Tibial nerve (tissue), 4 donors: ENCODE measurements around the gene LTBP1. TPM values are rescaled to one million over a fixed set of nuclear protein-coding genes. Genes with fewer than 3 reads are reported as not detected.

Experiments used
- DNase-seq, 2 donors: peaks; one replicate each; pipeline ENCODE4 v3.0.0-alpha.2; 2019; ENCODE audit warnings: low spot score in 2 of 2
- H3K27ac ChIP-seq, 4 donors: fragments of 200-600 bp; sonication (generic) in 3 of 4; one replicate each; pipeline ENCODE4 v1.5.1; 2017 to 2019; ENCODE audit warnings: mild to moderate bottlenecking in 1 of 4
- H3K27me3 ChIP-seq, 2 donors: fragments of 200-600 bp; sonication (generic) in 1 of 2; one replicate each; pipeline versions ENCODE4 v1.5.1 to v1.6.0; 2017 to 2019
- H3K36me3 ChIP-seq, 3 donors: fragments of 200-600 bp; sonication (generic); one replicate each; pipeline ENCODE4 v1.5.1; 2018 to 2019
- H3K4me1 ChIP-seq, 4 donors: fragments of 200-600 bp; sonication (generic) in 3 of 4; one replicate each; pipeline ENCODE4 v1.5.1; 2017 to 2019
- H3K4me3 ChIP-seq, 4 donors: fragments of 200-600 bp; sonication (generic) in 3 of 4; one replicate each; pipeline ENCODE4 v1.5.1; 2017 to 2019; ENCODE audit warnings: mild to moderate bottlenecking in 1 of 4, moderate library complexity in 1 of 4
- H3K9me3 ChIP-seq, 4 donors: fragments of 200-600 bp; sonication (generic) in 3 of 4; one replicate each; pipeline ENCODE4 v1.5.1; 2017 to 2019
- EP300 ChIP-seq, 2 donors: sonication (generic); formaldehyde crosslinking; IDR thresholded peaks; one replicate each; pipeline ENCODE4 v1.6.1; 2017; ENCODE audit warnings: antibody characterized with exemption in 2 of 2, mild to moderate bottlenecking in 1 of 2
- POLR2A ChIP-seq, 2 donors: fragments of 450-650 bp; IDR thresholded peaks; one replicate each; pipeline ENCODE4 v1.6.1; 2017; ENCODE audit warnings: antibody characterized with exemption in 2 of 2, mild to moderate bottlenecking in 2 of 2, moderate library complexity in 2 of 2
- WGBS, 2 donors: methylation state at CpG; one replicate each; pipeline ENCODE4 v1.1.5; 2018; 5-methylcytosine and 5-hydroxymethylcytosine counted together
- total RNA-seq, 4 donors: library from RNA; depleted of rRNA; stranded (reverse); fragments of >200 nt; gene quantifications; one replicate each; pipeline ENCODE4 v1.1.0, GENCODE V29; 2016
- TF ChIP-seq, protein P1 (sequence below), 5 experiments: fragments of 200-600 bp in 3 of 5; fragments of 450-650 bp in 2 of 5; sonication (generic) in 3 of 5; IDR thresholded peaks; one replicate each; pipeline ENCODE4 v1.5.1; 2016 to 2019; ENCODE audit warnings: antibody characterized with exemption in 5 of 5, mild to moderate bottlenecking in 3 of 5, moderate library complexity in 2 of 5

Gene LTBP1
- total RNA-seq, 4 donors from 2014 or later, result 29.4 to 89.8 (median 50.6) TPM

DNA sequence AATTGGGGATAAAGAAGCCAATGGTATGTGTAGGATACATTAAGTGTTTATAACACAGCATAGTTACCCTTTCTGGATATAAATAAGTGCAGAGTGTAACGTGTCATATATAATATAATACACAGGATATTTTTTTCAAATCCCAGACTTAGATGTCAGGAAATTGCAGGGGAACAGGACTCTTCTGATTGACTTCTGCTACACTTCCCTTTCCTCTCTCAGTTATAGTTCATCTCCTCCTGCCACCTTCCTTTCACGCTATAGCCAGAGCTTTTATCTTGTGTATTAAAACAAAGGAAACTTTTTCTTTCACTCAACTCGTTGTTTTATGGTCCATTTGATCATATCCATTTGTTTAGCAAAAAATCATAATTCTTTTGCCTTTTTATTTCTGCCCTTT is 371.7 kb downstream of the LTBP1 start:
- H3K36me3 ChIP-seq, result peaks cover 0 to 8% (median 0%) of the 10 kb centered on the region in 3 donors
- WGBS, 2 donors, result 76% methylated on average over 3 of the region's 3 CpGs
- TF ChIP-seq EP300 (IDR thresholded peaks at IDR 0.05), result no peak
- TF ChIP-seq, protein P1, sequence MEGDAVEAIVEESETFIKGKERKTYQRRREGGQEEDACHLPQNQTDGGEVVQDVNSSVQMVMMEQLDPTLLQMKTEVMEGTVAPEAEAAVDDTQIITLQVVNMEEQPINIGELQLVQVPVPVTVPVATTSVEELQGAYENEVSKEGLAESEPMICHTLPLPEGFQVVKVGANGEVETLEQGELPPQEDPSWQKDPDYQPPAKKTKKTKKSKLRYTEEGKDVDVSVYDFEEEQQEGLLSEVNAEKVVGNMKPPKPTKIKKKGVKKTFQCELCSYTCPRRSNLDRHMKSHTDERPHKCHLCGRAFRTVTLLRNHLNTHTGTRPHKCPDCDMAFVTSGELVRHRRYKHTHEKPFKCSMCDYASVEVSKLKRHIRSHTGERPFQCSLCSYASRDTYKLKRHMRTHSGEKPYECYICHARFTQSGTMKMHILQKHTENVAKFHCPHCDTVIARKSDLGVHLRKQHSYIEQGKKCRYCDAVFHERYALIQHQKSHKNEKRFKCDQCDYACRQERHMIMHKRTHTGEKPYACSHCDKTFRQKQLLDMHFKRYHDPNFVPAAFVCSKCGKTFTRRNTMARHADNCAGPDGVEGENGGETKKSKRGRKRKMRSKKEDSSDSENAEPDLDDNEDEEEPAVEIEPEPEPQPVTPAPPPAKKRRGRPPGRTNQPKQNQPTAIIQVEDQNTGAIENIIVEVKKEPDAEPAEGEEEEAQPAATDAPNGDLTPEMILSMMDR (IDR thresholded peaks at IDR 0.05), result no peak
- TF ChIP-seq POLR2A (IDR thresholded peaks at IDR 0.05), result no peak
- no peaks in the 10 kb centered on the region for H3K27me3 ChIP-seq
- no peak overlapping the region for H3K4me3 ChIP-seq
- H3K27ac ChIP-seq, result no peak overlapping the region
- H3K9me3 ChIP-seq, result no peaks in the 10 kb centered on the region
- no peak for DNase-seq
- H3K4me1 ChIP-seq, result peaks cover 0 to 38% (median 12%) of the 10 kb centered on the region in 4 donors

DNA sequence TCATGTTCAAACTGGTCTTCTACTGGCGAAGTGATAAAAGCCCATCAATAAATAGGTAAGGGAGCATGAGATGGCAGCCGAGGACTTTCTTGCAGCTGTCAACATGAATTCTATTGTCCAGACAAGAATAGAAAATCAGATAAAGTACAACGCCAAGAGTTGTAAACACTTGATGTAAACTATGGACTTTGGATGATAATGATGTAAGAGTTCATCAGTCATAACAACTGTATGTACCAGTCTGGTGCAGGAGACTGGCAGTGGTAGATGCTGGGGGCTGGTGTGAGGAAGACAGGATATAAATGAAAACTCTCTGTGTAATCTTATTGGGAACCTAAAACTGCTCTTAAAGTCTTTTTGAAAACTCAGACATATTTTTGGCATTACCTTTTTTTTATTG is 373.8 kb downstream of the LTBP1 start:
- H3K4me1 ChIP-seq, result peaks cover 0 to 38% (median 12%) of the 10 kb centered on the region in 4 donors
- DNase-seq, result no peak
- H3K36me3 ChIP-seq, result peaks cover 0 to 3% (median 0%) of the 10 kb centered on the region in 3 donors
- H3K4me3 ChIP-seq, result no peak overlapping the region
- no peaks in the 10 kb centered on the region for H3K27me3 ChIP-seq
- no peaks in the 10 kb centered on the region for H3K9me3 ChIP-seq
- TF ChIP-seq, protein P1 (IDR thresholded peaks at IDR 0.05), result no peak
- no peak for TF ChIP-seq EP300 (IDR thresholded peaks at IDR 0.05)
- no peak for TF ChIP-seq POLR2A (IDR thresholded peaks at IDR 0.05)
- H3K27ac ChIP-seq, result no peak overlapping the region
- 82 to 88% methylated on average over 3 of the region's 3 CpGs for WGBS, 2 donors

DNA sequence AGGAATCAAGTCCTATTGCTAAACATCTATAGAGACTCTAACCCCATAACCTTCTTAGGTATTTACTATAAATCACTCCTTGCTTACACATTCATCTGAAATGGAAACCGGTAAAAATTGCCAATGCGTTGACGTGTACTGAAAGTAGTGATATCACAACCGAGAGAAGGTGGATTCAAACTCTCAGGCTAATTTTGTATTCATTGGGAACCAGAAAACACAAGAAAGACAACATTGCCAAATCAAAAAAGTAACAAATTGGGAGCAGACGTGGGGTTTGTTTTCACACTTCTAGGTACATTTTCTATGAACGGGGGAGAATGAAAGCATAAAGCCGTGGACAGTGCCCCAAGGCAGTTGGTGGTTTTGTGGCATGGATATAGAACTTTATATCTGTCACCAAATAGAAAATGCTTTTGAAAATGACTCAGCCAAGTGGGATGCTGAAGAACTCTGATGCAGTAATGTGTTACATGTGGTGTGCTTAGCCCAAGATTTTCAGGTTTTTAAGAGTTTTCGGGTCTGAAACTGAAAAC is 374.6 kb downstream of the LTBP1 start:
- Histone ChIP-seq H3K27me3 (no peaks in the 10 kb centered on the region), H3K4me1 (peaks cover 0 to 36% (median 12%) of the 10 kb centered on the region in 4 donors), H3K9me3 (no peaks in the 10 kb centered on the region), H3K4me3 (no peak overlapping the region), H3K27ac (peak overlapping the region in 2 of 4 donors; percentile 13 to 43), H3K36me3 (no peaks in the 10 kb centered on the region)
- no peak for DNase-seq
- 68 to 76% methylated on average over 8 of the region's 8 CpGs for WGBS, 2 donors
- TF ChIP-seq EP300 (IDR thresholded peaks at IDR 0.05), result no peak
- TF ChIP-seq, protein P1 (IDR thresholded peaks at IDR 0.05), result no peak
- TF ChIP-seq POLR2A (IDR thresholded peaks at IDR 0.05), result no peak

DNA sequence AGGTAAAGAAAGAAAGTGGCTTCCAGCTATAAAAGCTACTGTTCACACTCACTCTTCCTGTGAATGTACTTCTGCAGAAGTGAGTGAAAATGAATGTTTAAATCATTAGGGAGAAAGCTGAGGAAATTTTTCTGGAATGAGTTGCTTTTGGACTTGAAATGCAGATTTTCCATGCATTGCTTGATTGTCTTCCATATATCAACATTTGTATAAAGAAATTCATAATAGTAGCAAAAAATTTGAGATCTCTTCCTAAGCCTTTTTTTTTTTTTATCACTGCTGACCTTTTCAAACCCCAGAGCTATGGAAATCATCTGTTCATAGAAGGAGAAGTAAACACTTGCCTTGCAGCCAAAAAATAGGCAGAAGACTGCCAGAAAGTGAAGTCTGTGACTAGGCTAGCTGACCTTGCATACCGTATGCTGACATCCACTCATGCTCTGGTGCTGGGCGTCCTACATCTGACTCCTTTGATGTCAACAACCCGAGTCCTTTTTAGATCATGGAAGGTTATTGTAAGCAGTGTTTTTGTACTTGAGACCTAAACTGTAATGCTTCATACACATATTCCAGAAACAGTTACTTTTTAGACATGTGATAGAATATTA is 375.2 kb downstream of the LTBP1 start:
- H3K36me3 ChIP-seq, result no peaks in the 10 kb centered on the region
- no peak for TF ChIP-seq POLR2A (IDR thresholded peaks at IDR 0.05)
- TF ChIP-seq, protein P1 (IDR thresholded peaks at IDR 0.05), result no peak
- TF ChIP-seq EP300 (IDR thresholded peaks at IDR 0.05), result peak; percentile 40 to 68
- no peaks in the 10 kb centered on the region for H3K27me3 ChIP-seq
- no peaks in the 10 kb centered on the region for H3K9me3 ChIP-seq
- peak in 1 of 2 donors; percentile 18 for DNase-seq
- peaks cover 0 to 30% (median 12%) of the 10 kb centered on the region in 4 donors for H3K4me1 ChIP-seq
- H3K27ac ChIP-seq, result peak overlapping the region in 2 of 4 donors; percentile 13 to 43
- 2 to 13% methylated on average over 3 of the region's 3 CpGs for WGBS, 2 donors
- no peak overlapping the region for H3K4me3 ChIP-seq

DNA sequence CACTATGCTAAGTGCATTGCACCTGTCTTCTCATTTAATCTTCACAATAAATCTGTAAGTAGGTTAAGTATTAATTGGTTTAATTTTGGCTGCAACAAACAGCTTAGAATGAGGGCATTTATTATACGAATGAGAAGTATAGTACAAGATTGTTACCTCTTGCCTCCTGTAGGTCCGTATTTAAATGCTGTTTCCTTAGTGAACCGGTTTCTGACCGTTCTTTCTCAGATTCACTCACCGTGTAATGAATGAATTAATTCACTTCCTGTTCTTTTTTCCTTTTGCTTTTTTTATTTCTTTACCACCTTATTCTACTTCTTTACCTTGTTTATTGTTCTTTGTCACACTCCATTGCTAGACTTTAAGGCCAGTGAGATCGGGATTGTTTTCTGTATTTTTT is 375.9 kb downstream of the LTBP1 start:
- Histone ChIP-seq H3K9me3 (no peaks in the 10 kb centered on the region), H3K36me3 (no peaks in the 10 kb centered on the region), H3K4me3 (no peak overlapping the region), H3K27ac (peak overlapping the region in 1 of 4 donors; percentile 43), H3K4me1 (peaks cover 0 to 23% (median 12%) of the 10 kb centered on the region in 4 donors), H3K27me3 (no peaks in the 10 kb centered on the region)
- TF ChIP-seq POLR2A (IDR thresholded peaks at IDR 0.05) (no peak), EP300 (IDR thresholded peaks at IDR 0.05) (no peak)
- TF ChIP-seq, protein P1 (IDR thresholded peaks at IDR 0.05), result no peak
- no peak for DNase-seq
- 63 to 65% methylated on average over 6 of the region's 6 CpGs for WGBS, 2 donors
